Erythroblast (primary cell): ENCODE results near the gene TPST1.
A peak's percentile ranks its signal among the peaks of the same experiment; 100 is the strongest.
"Not testable (repeated sequence)": the region's sequence is repeated elsewhere in the genome, so short reads cannot be mapped to it uniquely, and the experiment has no call there.

Experiments used
- DNase-seq, 2 experiments: peaks; one replicate each; lab custom pipeline; 2025; lab: John Stamatoyannopoulos, UW
- GATA1 ChIP-seq: IDR thresholded peaks from 2 replicates; pipeline ENCODE4 v1.6.1; 2011; ENCODE audit warnings: low read depth, mild to moderate bottlenecking, control low read depth, low read length, moderate library complexity
- POLR2A ChIP-seq: IDR thresholded peaks from 2 replicates; pipeline ENCODE4 v1.6.1; 2011; ENCODE audit warnings: mild to moderate bottlenecking, low read length

The TPST1 gene

DNA sequence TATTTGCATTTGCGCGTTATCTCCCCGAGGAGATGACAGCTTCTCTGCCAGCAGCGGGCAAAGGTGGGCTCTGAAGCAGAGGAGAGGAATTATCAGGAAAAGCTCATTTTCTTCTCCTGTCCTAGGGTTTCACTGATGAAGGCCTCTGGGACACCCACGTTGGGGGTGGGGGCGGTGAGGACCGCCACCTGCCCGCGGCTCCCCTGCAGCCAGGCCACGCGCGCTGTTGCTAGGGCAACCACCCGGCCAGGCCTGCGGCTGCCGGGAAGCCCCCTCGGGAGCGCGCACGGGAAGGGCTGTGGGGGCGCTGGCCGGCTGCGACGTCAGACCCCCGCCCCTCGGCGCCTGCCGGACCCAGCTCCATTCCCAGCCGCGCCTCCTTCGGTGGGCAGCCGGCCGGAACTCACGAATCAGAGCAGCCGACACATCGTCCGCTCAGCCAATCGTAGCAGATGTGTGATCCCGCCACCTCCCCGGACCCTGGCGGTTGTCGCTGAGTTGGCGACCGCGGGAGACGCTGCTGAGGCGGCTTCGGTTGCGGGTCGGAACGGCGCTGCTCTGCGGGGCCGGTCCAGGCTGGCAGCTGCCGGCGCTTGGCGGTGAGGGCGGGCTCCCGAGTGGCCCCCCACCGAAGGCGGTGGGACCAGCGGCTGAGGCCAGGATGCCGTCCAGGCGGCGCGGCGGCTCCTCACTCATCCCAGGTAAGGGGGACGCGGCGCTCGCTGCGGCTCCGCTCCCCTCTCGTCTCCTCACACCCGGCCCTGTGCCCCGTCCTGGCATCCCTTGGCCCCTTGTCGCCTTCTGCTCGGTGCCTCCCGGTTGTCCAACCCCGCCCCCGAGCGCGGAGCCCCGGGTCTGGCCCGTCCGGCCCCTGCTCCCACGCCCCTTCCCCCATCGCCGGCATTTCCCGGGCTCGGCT, at the start of gene TPST1:
Gene TPST1 (plus strand): TSS at position 513 of the 919 bp plus-strand sequence. CDS start 35,092 bp downstream, outside the sequence.
- peak; percentile 69 for DNase-seq
- TF ChIP-seq GATA1, result no peak
- TF ChIP-seq POLR2A, result no peak

DNA sequence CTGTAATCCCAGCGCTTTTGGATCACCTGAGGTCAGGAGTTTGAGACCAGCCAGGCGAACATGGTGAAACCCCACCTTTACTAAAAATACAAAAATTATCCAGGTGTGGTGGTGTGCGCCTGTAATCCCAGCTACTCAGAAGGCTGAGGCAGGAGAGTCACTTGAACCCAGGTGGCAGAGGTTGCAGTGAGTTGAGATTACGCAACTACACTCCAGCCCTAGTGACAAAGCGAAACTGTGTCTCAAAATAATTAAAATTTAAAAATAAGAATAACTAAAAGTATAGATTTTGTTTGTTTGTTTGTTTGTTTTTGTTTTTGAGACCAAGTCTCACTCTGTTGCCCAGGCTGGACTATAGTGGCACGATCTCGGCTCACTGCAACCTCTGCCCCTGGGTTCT, 49.1 kb upstream of the TPST1 start:
- DNase-seq, result not testable (repeated sequence)

DNA sequence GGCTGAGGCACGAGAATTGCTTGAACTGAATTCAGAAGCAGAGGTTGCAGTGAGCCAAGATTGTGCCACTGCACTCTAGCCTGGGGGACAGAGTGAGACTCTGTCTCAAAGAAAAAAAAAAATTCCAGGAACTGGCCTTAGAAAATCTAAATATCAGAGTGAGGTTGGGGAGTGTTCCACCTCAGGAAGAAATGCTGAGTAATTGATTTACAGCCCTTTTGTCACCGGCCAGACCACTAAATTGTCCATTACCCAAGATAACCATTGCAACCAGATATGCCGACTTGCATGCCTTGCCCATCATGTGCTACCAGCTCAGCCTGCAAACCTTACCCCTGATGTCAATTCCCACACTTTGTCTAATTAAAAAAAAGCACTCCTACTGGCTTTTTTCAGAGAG, 48.1 kb upstream of the TPST1 start:
- no peak for TF ChIP-seq POLR2A
- TF ChIP-seq GATA1, result no peak
- DNase-seq, result no peak

DNA sequence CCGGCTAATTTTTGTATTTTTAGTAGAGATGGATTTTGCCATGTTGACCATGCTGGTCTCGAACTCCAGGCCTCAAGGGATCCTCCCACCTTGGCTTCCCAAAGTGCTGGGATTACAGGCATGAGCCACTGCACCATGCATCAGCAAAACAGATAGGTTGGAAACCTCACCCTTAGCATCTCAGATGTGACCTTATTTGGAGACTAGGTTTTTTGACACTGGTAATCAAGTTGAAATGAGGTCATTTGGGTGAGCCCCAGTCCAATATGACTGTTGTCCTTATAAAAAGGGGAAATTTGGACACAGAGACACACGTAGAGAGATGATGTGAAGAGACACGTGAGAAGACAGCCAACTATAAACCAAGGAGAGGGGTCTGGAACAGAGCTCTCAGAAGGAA, 42.5 kb upstream of the TPST1 start:
- DNase-seq, result no peak
- TF ChIP-seq POLR2A (no peak), GATA1 (no peak)

DNA sequence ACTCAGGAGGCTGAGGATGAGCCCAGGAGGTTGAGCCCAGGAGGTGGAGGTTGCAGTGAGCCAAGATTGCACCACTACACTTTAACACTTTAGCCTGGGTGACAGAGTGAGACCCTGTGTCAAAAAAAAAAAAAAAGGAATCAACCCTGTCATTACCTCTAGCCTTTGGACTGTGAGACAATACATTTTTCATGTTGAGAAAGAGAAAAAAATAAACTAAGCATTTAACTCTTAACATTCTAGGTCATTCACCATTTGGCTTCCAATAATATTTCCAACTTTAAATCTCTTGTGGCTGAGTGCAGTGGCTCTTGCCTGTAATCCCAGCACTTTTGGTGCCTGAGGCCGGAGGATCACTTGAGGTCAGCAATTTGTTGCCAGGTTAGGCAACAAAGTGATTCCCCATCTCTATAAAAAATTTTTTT, 41.9 kb upstream of the TPST1 start:
- no peak for DNase-seq
- TF ChIP-seq GATA1 (no peak), POLR2A (no peak)

DNA sequence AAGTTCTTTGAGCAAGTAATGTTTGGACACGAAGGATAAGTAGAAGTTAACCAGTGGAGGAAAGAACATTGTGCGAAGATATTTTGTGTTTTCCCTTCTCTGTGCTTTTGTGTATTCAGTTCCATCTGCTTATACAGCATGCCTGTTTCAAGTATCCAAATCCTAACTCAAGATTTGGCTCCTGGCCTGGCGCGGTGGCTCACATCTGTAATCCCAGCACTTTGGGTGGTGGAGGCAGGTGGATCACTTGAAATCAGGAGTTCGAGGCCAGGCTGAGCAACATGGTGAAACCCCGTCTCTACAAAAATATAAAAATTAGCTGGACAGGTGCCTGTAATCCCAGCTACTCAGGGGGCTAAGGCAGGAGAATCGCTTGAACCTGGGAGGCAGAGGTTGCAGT, 40.8 kb upstream of the TPST1 start:
- TF ChIP-seq POLR2A (no peak), GATA1 (no peak)
- DNase-seq, result no peak

DNA sequence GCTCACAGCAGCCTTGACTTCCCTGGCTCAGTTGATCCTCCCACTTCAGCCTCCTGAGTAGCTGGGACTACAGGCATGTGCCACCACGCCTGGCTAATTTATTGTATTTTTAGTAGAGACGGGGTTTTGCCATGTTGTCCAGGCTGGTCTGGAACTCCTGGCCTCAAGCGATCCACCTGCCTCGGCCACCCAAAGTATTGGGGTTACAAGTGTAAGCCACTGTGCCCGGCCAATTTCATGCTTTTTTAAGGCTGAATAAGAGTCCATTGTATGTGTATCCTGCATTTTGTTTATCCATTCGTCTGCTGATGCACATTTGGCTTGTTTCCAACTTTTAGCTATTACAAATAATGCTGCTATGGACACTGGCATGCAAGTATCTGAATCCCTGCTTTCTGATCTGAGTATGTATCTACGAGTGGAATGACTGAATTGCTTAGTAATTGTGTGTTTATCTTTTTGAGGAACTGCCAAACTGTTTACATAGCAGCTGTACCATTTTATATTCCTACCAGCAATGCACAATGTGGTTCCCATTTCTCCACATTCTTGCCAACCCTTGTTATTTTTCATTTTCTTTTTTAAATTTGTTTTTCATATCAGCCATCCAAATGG, 37.3 kb upstream of the TPST1 start:
- TF ChIP-seq GATA1, result no peak
- TF ChIP-seq POLR2A, result no peak
- no peak for DNase-seq

DNA sequence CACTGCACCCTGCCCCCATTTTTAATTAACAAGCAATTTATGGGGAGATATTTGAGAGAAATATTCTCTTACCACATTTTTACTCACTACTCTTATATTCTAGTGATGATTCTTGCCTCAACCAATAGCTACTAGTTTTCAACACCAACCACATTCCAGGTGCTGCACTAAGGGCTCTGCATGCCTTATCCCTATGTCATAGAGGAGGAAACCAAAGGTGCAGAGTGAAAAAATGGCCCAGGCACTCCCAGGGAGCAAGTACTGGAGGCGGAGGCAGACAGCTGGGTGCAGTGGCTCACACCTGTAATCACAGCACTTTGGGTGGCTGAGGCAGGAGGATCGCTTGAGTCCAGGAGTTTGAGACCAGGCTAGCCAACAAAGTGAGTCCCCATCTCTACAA, 35.5 kb upstream of the TPST1 start:
- no peak for TF ChIP-seq GATA1
- TF ChIP-seq POLR2A, result no peak
- no peak for DNase-seq

DNA sequence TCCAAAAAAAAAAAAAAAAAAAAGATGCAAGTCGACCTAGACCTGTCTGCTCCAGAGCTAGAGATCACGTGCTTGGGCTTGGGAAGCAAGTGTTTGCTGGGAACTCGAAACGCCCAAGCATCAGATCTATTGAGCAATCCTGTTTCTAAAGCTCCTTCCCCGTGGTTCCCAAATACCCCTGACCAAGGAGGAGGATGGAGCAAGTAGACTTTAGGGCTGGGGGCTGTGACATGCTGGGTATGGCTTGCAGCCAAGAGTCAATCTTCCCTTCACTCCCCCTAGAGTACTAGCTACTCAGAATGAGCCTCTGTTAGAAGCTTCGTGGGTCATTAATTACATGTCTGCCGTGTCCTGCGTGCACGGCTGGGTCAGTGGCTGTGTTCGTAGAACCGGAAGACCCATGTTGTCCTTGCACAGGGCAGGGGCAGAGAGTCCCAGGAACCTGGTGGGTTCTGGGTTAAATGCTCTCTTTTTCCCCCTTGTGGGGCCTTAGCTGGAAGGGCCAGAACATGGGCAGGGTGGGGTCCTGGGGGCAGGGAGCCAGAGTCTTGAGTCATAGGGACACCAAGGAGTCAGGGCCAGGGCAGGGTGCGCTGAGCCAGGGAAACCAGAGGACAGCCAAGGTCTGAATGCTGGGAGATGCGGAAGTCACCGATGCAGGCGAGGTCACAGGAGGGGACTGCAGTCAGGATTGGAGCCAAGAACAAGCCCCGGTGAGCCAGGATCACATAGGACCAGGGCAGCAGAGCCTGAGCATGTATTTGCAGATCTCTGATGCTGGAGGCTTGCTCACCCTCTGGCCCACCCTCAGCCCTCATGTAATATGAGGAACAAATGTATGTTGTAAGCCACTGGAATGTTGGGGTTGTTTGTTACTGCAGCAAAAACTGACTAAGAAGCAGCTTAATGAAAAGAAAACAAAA, 34.6 kb upstream of the TPST1 start:
- DNase-seq, result no peak
- TF ChIP-seq POLR2A (no peak), GATA1 (no peak)

DNA sequence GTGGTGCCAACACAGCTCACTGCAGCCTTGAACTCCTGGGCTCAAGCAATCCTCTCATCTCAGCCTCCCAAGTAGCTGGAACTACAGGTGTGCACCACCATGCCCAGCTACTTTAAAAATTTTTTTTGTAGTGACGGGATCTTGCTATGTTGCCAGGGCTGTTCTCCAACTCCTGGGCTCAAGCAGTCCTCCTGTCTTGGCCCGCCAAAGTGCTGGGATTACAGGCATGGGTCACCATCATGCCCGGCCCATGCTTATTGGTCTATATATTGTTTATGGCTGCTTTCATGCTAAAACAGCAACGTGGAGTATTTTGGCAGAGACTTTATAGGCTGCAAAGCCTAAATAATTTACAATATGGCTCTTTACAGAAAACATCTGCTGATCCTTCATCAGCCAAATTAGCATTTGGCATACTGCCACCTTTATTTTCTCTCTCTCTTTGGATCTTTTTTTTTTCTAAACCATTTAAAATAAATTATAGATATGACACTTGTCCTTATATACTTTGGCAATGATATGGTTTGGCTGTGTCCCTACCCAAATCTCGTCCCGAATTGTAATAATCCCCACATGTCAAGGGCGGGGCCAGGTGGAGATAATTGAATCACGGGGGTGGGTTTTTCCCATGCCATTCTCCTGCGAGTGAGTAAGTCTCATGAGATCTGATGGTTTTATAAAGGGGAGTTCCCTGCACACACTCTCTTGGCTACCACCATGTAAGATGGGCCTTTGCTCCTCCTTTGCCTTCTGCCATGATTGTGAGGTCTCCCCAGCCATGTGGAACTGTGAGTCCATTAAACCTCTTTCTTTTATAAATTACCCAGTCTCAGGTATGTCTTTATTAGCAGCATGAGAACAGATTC, 32.4 kb upstream of the TPST1 start:
- not testable (repeated sequence) for DNase-seq

DNA sequence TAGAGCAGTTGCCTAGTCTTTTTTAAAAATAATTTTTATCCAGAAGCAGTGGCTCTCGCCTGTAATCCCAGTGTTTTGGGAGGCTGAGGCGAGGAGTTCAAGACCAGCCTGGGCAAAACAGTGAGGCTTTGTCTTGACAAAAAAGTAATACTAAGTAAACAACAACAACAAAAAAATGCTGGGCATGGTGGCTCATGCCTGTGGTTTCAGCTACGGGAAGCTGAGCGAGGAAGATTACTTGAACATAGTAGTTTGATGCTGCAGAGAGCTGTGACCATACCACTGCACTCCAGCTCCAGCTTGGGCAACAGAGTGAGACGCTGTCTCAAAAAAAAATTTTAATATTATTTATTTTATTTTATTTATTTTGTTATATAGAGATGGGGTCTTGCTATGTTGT, 31.3 kb upstream of the TPST1 start:
- TF ChIP-seq POLR2A (no peak), GATA1 (no peak)
- DNase-seq, result no peak

DNA sequence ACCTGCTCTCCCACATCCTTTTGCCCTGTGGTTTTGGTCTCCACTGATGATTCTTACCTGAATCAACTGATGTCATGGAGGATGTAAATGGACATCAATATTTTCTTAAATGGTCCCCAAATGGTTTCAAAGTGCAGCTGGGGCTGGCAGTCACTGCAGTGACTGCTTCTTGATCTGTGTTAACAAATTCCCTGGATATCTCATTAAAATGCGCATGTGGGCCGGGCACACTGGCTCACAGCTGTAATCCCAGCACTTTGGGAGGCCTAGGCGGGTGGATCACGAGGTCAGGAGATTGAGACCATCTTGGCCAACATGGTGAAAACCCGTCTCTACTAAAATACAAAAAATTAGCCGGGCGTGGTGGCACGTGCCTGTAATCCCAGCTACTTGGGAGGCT, 30.1 kb upstream of the TPST1 start:
- DNase-seq, result not testable (repeated sequence)

DNA sequence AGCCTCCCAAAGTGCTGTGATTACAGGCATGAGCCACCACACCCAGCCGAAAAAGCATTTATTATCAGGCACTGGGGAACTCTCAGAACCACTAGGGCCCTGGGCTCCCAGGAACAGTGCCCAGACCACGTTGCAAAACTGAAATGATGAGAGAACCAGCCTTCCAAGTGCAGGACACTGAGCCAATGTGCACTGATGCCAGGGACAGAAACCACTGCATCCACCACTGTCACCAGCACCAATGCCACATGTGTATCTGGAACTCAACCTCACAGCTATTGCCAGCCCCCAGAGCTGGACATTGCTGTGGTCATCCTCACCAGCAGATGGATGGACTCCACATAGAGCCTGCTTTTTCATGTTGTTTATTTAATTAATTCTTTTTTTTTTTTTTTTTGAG, 28.2 kb upstream of the TPST1 start:
- DNase-seq, result no peak
- TF ChIP-seq GATA1 (no peak), POLR2A (no peak)
